SK-N-SH treated with all-trans-retinoic acid at 6 μM for 48 hours (cell line): ENCODE measurements around the gene TCAP.

ENCODE experiments used
- ARNTL ChIP-seq: fragments of 450-650 bp; formaldehyde crosslinking; IDR thresholded peaks from 2 replicates; pipeline ENCODE4 v1.5.0; 2020; ENCODE audit warnings: low read depth, mild to moderate bottlenecking, moderate library complexity, borderline replicate concordance
- BACH2 ChIP-seq: fragments of 250-450 bp; sonication (Bioruptor Pico); IDR thresholded peaks from 2 replicates; pipeline ENCODE4 v1.9.0; 2021; ENCODE audit warnings: mild to moderate bottlenecking, borderline replicate concordance
- ESRRG ChIP-seq: fragments of 250-450 bp; sonication (Bioruptor Pico); IDR thresholded peaks from 2 replicates; pipeline ENCODE4 v1.6.1; 2021; ENCODE audit warnings: mild to moderate bottlenecking
- PATZ1 ChIP-seq: fragments of 250-450 bp; sonication (Bioruptor Pico); IDR thresholded peaks from 2 replicates; pipeline ENCODE4 v1.8.0; 2020; ENCODE audit warnings: mild to moderate bottlenecking, moderate library complexity, borderline replicate concordance
- PPARA ChIP-seq: fragments of 250-450 bp; sonication (Bioruptor Pico); IDR thresholded peaks from 2 replicates; pipeline ENCODE4 v1.5.0; 2020; ENCODE audit warnings: mild to moderate bottlenecking, borderline replicate concordance
- RARB ChIP-seq: fragments of 250-450 bp; sonication (Bioruptor Pico); IDR thresholded peaks from 2 replicates; pipeline ENCODE4 v1.8.0; 2021; ENCODE audit warnings: mild to moderate bottlenecking, moderate library complexity
- TCF4 ChIP-seq: fragments of 250-450 bp; sonication (Bioruptor Pico); IDR thresholded peaks from 2 replicates; pipeline ENCODE4 v1.8.0; 2021; ENCODE audit warnings: mild to moderate bottlenecking, moderate library complexity, borderline replicate concordance
- ZC3H10 ChIP-seq: fragments of 250-450 bp; sonication (Bioruptor Pico); IDR thresholded peaks from 2 replicates; pipeline ENCODE4 v1.5.1; 2021; ENCODE audit warnings: mild to moderate bottlenecking, moderate library complexity
- ZFP3 ChIP-seq: fragments of 250-450 bp; sonication (Bioruptor Pico); IDR thresholded peaks from 2 replicates; pipeline ENCODE4 v1.5.0; 2020; ENCODE audit warnings: mild to moderate bottlenecking, moderate library complexity
- ZFP30 ChIP-seq: fragments of 450-650 bp; formaldehyde crosslinking; IDR thresholded peaks from 2 replicates; pipeline ENCODE4 v1.5.0; 2022; ENCODE audit warnings: mild to moderate bottlenecking, moderate library complexity
- ZNF565 ChIP-seq: fragments of 450-650 bp; formaldehyde crosslinking; conservative IDR thresholded peaks from 2 replicates; pipeline ENCODE4 v1.5.0; 2020; ENCODE audit warnings: low read depth, mild to moderate bottlenecking, moderate library complexity
- ZNF8 ChIP-seq: fragments of 450-650 bp; formaldehyde crosslinking; IDR thresholded peaks from 2 replicates; pipeline ENCODE4 v1.5.0; 2020; ENCODE audit warnings: mild to moderate bottlenecking, moderate library complexity
- TF ChIP-seq, protein P1 (sequence below): fragments of 250-450 bp; sonication (Bioruptor Pico); IDR thresholded peaks from 2 replicates; pipeline ENCODE4 v1.5.1; 2020; ENCODE audit warnings: low read depth, mild to moderate bottlenecking, moderate library complexity

DNA sequence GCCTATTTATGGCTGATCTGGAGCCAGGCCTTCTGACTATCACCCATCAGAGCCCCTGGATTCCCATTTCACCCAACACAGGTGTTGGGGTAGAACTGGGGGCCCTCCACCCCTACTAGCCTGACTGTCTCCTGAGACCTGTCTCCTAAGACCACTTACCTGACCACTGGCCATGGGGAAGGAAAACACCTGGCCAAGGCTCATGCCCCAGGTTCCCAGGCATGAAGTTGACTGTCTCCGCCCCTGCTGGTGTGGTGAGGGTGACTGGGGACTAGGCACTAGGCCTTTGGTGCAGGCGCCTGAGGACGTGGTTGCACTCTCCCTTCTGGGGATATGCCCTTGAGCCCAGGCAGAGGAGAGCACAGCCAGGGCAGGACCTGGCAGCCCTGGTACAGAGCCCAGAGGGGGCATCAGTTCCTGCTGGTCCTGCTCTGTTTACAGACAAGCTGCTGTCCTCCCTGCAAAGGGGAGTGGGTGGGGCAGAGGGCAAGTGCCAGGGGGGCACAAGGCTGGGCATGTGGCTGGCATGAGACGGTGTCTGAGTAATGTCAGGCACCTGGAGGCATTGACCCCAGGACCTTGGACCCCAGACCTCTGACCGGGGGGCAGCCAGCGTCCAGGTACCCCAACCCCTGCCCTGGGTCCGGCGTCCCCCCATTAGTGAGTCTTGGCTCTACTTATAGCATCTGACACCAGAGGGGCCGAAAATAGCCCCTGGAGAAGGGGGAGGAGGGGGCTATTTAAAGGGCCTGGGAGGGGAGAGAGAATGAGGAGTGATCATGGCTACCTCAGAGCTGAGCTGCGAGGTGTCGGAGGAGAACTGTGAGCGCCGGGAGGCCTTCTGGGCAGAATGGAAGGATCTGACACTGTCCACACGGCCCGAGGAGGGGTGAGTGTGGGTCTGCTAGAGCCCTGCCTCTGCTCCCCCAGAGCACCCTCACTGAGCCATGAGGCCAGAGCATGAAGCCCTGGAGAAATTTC, at the start of gene TCAP:
- TF ChIP-seq ZC3H10 (CRISPR knock-in tag) (no peak), ZFP3 (CRISPR knock-in tag) (no peak), ZFP30 (CRISPR knock-in tag) (no peak), ZNF565 (no peak), BACH2 (CRISPR knock-in tag) (no peak), RARB (no peak), PPARA (no peak), ESRRG (CRISPR knock-in tag) (no peak), ARNTL (CRISPR knock-in tag) (no peak), TCF4 (no peak), ZNF8 (CRISPR knock-in tag) (no peak), PATZ1 (CRISPR knock-in tag) (no peak)
- TF ChIP-seq, protein P1, sequence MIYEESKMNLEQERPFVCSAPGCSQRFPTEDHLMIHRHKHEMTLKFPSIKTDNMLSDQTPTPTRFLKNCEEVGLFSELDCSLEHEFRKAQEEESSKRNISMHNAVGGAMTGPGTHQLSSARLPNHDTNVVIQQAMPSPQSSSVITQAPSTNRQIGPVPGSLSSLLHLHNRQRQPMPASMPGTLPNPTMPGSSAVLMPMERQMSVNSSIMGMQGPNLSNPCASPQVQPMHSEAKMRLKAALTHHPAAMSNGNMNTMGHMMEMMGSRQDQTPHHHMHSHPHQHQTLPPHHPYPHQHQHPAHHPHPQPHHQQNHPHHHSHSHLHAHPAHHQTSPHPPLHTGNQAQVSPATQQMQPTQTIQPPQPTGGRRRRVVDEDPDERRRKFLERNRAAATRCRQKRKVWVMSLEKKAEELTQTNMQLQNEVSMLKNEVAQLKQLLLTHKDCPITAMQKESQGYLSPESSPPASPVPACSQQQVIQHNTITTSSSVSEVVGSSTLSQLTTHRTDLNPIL: no peak
